HEK293T (cell line): Measurements from ENCODE around the gene POU2F2.

Experiments used
- ARNT ChIP-seq: fragments of 450-650 bp; IDR thresholded peaks from 2 replicates; pipeline ENCODE4 v1.6.1; 2017; ENCODE audit warnings: mild to moderate bottlenecking
- BHLHE40 ChIP-seq: fragments of 450-650 bp; IDR thresholded peaks from 2 replicates; pipeline ENCODE4 v1.6.1; 2016; ENCODE audit warnings: mild to moderate bottlenecking, moderate library complexity, borderline replicate concordance
- CTBP1 ChIP-seq: fragments of 450-650 bp; IDR thresholded peaks from 2 replicates; pipeline ENCODE4 v1.6.1; 2016; ENCODE audit warnings: borderline replicate concordance
- ELF4 ChIP-seq: fragments of 450-650 bp; IDR thresholded peaks from 2 replicates; pipeline ENCODE4 v1.6.1; 2017; ENCODE audit warnings: antibody characterized with exemption
- FOXK2 ChIP-seq: fragments of 450-650 bp; IDR thresholded peaks from 2 replicates; pipeline ENCODE4 v1.6.1; 2016; ENCODE audit warnings: mild to moderate bottlenecking
- FOXM1 ChIP-seq: fragments of 450-650 bp; IDR thresholded peaks from 2 replicates; pipeline ENCODE4 v1.6.1; 2017; ENCODE audit warnings: mild to moderate bottlenecking, borderline replicate concordance
- HDGF ChIP-seq: fragments of 450-650 bp; IDR thresholded peaks from 2 replicates; pipeline ENCODE4 v1.6.1; 2017; ENCODE audit warnings: antibody characterized with exemption, borderline replicate concordance
- L3MBTL2 ChIP-seq: fragments of 450-650 bp; conservative IDR thresholded peaks from 2 replicates; pipeline ENCODE4 v1.6.1; 2016; ENCODE audit warnings: mild to moderate bottlenecking
- LEF1 ChIP-seq: fragments of 450-650 bp; IDR thresholded peaks from 2 replicates; pipeline ENCODE4 v1.6.1; 2017; ENCODE audit warnings: mild to moderate bottlenecking, borderline replicate concordance
- SP1 ChIP-seq: fragments of 450-650 bp; IDR thresholded peaks from 2 replicates; pipeline ENCODE4 v1.6.1; 2017
- SUZ12 ChIP-seq: fragments of 450-650 bp; IDR thresholded peaks from 2 replicates; pipeline ENCODE4 v1.6.1; 2016; ENCODE audit warnings: mild to moderate bottlenecking
- ZNF384 ChIP-seq: fragments of 450-650 bp; IDR thresholded peaks from 2 replicates; pipeline ENCODE4 v1.6.1; 2016

DNA sequence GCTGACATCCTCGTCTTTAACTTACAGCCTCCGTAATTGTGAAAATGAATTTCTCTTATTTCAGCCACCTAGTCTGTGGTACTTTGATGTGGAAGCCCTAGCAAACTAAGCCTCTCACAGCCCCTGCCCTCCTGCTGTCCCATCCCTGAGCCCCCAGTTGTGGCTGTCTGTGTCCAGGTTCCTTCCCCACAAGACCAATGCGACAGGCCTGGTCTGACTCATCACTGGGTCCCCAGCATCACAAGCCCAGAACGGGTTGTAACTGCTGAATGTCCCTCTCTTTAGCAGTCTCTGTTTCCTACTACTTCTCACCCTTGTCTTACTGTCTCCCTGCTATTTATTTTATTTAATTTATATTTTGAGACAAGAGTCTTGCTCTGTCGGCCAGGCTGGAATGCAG, 5.7 kb downstream of the POU2F2 start:
- TF ChIP-seq HDGF (no peak), ELF4 (no peak), ARNT (no peak), SP1 (no peak), SUZ12 (no peak), L3MBTL2 (no peak), CTBP1 (no peak), ZNF384 (no peak), FOXM1 (no peak), FOXK2 (no peak), BHLHE40 (no peak), LEF1 (no peak)
